ENCODE results near the gene HOXA3. TPM values are rescaled to one million over a fixed set of nuclear protein-coding genes. Genes with fewer than 3 reads are reported as not detected.
A peak's percentile ranks its signal among the peaks of the same experiment; 100 is the strongest.

The HOXA3 gene
- total RNA-seq, 8 experiments from 2014 or later, result 1.4 to 38.6 (median 18.7) TPM

GRCh38 chr7:27165089-27165995 is 13.0 kb upstream of the HOXA3 start, which contains the start of gene HOXA9:
Gene HOXA9 (minus strand): TSS chr7:27165537. CDS start chr7:27165457, 80 bp downstream.
- H3K4me3 ChIP-seq, result peak within 1 kb of the TSS; percentile 23 to 35 (median 31)

DNA sequence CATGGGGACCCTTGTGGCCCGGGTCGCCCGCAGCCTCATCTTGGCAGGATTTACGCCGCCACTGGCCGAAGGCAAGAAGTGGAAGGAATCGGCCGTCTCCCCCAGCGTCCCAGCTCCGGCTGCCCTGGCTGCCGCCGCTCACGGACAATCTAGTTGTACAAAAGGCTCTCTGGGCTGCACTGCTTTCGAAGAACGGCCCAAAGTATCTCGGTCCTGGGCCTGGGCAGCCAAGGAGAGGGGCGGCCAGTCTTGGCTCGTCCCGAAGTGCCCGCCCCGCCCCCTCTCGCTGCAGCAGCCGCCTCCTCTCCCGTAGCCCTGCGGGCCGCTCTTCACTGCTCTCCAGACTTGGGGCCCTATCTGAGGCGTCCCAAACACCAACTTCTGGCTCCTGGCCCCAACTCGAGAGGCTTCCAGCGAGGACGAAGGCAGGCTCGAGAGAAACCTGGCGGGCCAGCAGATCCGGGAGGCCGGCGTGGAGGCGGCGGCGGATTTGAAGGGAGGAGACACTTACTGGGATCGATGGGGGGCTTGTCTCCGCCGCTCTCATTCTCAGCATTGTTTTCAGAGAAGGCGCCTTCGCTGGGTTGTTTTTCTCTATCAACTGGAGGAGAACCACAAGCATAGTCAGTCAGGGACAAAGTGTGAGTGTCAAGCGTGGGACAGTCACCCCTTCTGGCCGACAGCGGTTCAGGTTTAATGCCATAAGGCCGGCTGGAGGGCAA is 12.1 kb upstream of the HOXA3 start:
- WGBS, 10 experiments, result 0 to 19% (median 3%) methylated on average over 1 to 19 of the region's 47 CpGs; no CpG with 5 or more reads in 4 of the 10 experiments
- peak in 7 of 8 experiments; percentile 3 to 26 (median 9) for ATAC-seq (replicated peaks in 6 of 8)
- in situ Hi-C loops (cut with MboI; ENCODE audit: low pct_unique_long_range_greater_than_20kb in 2 of 9, low sequenced_read_pairs in 9 of 9, unreplicated experiment in 9 of 9), result loop anchor here in 5 of 9 experiments (25.0 kb wide), 3 partner anchors 777 to 1302 kb away; no protein-coding TSS in a partner anchor
- peak overlapping the region in 4 of 5 donors; percentile 14 to 35 (median 28) for H3K4me3 ChIP-seq
- H3K4me1 ChIP-seq (replicated peaks in 1 of 2), result peaks cover 10 to 13% of the 10 kb centered on the region in 2 donors
- H3K27ac ChIP-seq, result no peak overlapping the region

More at GRCh38 chr7:27165089-27165995, 13.0 kb upstream of the HOXA3 start, which contains the start of gene HOXA9:
- in situ Hi-C loops (cut with MboI; ENCODE audit: low pct_unique_long_range_greater_than_20kb in 2 of 9, low sequenced_read_pairs in 9 of 9, unreplicated experiment in 9 of 9), result loop anchor here in 5 of 9 experiments (25.0 kb wide), 3 partner anchors 778 to 1303 kb away; no protein-coding TSS in a partner anchor
- Histone ChIP-seq H3K27ac (no peak within 1 kb of the TSS), H3K4me1 (replicated peaks in 1 of 2) (peaks cover 7 to 18% of the 10 kb centered on the region in 2 donors)
- peak in 4 of 8 experiments; percentile 1 to 20 (median 14) for ATAC-seq (replicated peaks in 6 of 8)
- 0 to 65% (median 7%) methylated on average over 4 to 24 of the region's 82 CpGs; no CpG with 5 or more reads in 1 of the 10 experiments for WGBS, 10 experiments

- peaks cover 10 to 12% of the 10 kb centered on the region in 2 donors for H3K4me1 ChIP-seq (replicated peaks in 1 of 2)
- in situ Hi-C loops (cut with MboI; ENCODE audit: low pct_unique_long_range_greater_than_20kb in 2 of 9, low sequenced_read_pairs in 9 of 9, unreplicated experiment in 9 of 9), result loop anchor here in 5 of 9 experiments (25.0 kb wide), 3 partner anchors 777 to 1302 kb away; no protein-coding TSS in a partner anchor
- peak overlapping the region in 3 of 5 donors; percentile 23 to 32 (median 27) for H3K4me3 ChIP-seq
- H3K27ac ChIP-seq, result no peak overlapping the region
- ATAC-seq (replicated peaks in 6 of 8), result no peak
- 0 to 58% (median 12%) methylated on average over 1 to 5 of the region's 12 CpGs; no CpG with 5 or more reads in 5 of the 10 experiments for WGBS, 10 experiments
Observed at GRCh38 chr7:27164045-27164366, 11.6 kb upstream of the HOXA3 start.

- no peak overlapping the region for H3K27ac ChIP-seq
- no peak overlapping the region for H3K4me3 ChIP-seq
- 0 to 74% (median 20%) methylated on average over 1 to 8 of the region's 24 CpGs; no CpG with 5 or more reads in 2 of the 10 experiments for WGBS, 10 experiments
- in situ Hi-C loops (cut with MboI; ENCODE audit: low pct_unique_long_range_greater_than_20kb in 2 of 9, low sequenced_read_pairs in 9 of 9, unreplicated experiment in 9 of 9), result loop anchor here in 5 of 9 experiments (25.0 kb wide), 3 partner anchors 776 to 1301 kb away; no protein-coding TSS in a partner anchor
- ATAC-seq (replicated peaks in 6 of 8), result no peak
- H3K4me1 ChIP-seq (replicated peaks in 1 of 2), result peaks cover 10 to 12% of the 10 kb centered on the region in 2 donors
Observed at GRCh38 chr7:27163288-27164044, 11.1 kb upstream of the HOXA3 start.

DNA sequence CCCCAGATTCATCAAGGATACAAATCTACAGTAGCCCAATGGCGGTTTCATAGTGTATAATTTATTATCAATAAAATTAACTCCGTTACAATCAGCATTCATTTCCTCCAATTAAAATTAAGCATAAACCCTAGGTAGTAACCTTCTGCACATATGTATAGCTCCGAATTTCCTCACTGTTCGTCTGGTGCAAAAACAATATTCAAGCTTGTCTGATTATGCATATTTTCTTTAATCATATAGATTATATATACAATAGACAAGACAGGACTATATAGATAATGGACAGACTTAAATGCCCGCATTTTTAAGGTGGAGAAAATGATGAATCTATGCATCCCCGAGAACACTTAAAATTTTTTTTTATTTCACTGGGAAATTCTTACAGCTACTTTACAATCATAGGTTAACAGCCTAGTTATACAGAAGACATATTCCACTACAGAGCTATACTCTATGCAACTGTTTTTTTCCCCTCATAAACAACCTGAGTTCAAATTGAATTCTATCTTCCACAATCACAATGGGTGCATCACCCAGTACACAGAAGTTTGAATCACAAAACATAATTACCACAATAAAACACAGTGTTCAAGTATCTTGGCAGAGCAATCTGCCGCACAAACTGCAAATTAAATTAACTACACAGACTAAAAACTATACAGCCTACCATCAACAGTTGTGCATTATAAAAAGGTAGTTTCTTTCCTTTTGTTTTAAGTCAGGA is 10.3 kb upstream of the HOXA3 start:
- no peak overlapping the region for H3K27ac ChIP-seq
- 0 to 90% (median 66%) methylated on average over 1 to 7 of the region's 7 CpGs for WGBS, 10 experiments
- H3K4me3 ChIP-seq, result no peak overlapping the region
- peaks cover 10 to 12% of the 10 kb centered on the region in 2 donors for H3K4me1 ChIP-seq (replicated peaks in 1 of 2)
- in situ Hi-C loops (cut with MboI; ENCODE audit: low pct_unique_long_range_greater_than_20kb in 2 of 9, low sequenced_read_pairs in 9 of 9, unreplicated experiment in 9 of 9), result loop anchor here in 5 of 9 experiments (25.0 kb wide), 3 partner anchors 775 to 1300 kb away; no protein-coding TSS in a partner anchor
- no peak for ATAC-seq (replicated peaks in 6 of 8)

DNA sequence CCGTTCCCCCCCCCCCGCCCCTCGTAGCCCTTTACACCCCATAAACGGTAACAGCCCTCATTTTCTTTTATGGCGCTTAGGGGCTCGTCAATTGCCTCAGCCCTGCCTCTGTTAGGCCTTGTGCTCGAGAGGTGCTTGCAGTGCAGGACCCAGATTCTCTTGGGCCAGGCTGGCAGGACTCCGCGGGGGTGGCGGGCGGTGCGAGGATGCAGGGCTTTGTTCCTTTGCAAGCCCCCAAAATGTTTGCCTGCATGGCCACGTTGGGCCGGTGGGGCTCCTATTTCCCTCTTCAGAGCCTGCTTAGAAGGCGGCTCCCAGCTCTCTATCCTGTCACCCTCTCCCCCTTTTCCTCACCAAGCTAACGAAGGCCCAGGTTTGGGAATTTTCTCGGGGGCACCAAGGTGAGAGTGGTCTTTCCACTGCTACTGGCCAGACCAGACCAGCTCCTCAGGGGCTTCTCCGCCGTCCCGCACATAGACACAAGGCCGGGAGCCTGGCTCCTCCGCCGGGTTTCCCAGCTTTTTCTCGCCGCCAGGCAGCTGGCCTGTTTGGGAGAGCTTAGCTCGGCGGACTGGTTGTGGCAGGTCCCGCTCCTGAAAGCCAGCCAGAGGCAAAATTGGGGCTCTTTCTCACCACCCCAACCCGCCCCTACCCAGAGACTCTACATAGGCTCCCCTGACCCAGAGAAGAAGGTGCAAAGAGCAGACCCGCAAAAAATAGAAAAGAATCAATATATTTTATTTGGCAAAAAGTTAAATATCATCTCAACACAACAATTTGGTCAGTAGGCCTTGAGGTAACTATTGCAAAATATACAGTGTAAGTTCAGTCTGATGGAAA is 9.6 kb upstream of the HOXA3 start:
- in situ Hi-C loops (cut with MboI; ENCODE audit: low pct_unique_long_range_greater_than_20kb in 2 of 9, low sequenced_read_pairs in 9 of 9, unreplicated experiment in 9 of 9), result loop anchor here in 5 of 9 experiments (25.0 kb wide), 3 partner anchors 775 to 1300 kb away; no protein-coding TSS in a partner anchor
- Histone ChIP-seq H3K27ac (no peak overlapping the region), H3K4me1 (replicated peaks in 1 of 2) (peaks cover 10 to 12% of the 10 kb centered on the region in 2 donors), H3K4me3 (no peak overlapping the region)
- WGBS, 10 experiments, result 0 to 95% (median 46%) methylated on average over 1 to 10 of the region's 30 CpGs; no CpG with 5 or more reads in 3 of the 10 experiments
- ATAC-seq (replicated peaks in 6 of 8), result peak in 1 of 8 experiments; percentile 0

DNA sequence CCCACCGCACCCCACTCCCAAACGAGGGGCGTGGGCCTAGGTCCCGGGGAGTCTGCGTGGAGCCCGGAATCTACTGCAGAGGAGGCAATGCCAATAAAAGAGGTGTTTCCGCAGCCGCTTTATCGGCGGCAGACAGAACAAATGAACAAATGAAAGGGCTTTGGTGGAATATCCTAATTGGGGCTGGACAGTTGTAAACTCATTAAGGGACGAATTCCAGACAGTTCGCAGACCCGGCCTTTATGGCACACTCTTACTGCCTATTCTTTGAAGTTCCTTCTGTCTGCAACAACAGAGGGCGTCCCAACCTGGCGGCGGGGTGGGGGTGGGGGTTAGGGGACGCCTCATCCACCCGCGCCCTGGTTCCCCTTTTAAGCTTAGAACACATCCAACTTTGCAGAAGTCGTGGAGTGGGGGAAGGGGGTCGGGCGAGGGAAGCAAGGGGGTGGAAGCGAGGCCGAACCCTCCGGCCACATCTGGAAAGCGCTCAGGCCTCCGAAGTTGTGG is 8.9 kb upstream of the HOXA3 start:
- in situ Hi-C loops (cut with MboI; ENCODE audit: low pct_unique_long_range_greater_than_20kb in 2 of 9, low sequenced_read_pairs in 9 of 9, unreplicated experiment in 9 of 9), result loop anchor here in 5 of 9 experiments (25.0 kb wide), 3 partner anchors 774 to 1299 kb away; no protein-coding TSS in a partner anchor
- no peak overlapping the region for H3K27ac ChIP-seq
- 0 to 3% (median 0%) methylated on average over 2 to 11 of the region's 27 CpGs; no CpG with 5 or more reads in 6 of the 10 experiments for WGBS, 10 experiments

DNA sequence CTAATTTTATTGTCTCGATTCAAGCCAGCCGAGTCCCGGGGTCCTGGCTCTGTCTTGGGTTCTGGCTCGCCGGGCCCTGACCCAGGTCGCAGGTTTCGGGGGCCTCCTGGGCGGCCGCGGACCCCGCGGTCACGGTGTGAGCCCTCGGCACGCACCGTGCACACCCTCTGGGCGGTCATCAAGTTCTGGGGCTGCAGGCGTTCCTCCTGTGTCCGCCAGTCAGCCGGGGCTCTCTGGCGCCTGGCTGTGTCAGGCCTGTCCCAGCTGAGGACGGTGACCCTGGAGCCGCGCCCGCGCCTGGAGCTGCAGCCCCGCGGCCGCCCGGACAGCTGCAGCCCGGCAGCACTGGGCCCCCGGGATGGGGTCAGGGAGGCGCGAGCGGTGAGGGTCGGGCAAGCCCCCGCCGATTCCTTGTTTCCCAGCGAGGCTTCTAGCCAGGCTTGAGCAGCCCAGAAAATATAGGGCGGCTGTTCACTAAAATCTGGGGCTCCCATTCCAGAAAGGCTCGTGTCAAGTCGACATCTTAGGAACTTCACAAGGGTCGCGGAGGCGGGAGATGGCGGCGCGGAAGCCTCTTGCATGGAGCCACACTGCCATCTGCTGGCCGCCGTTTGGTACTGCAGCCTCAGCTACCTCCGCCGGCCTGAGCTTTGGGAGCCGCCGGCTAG is 8.3 kb upstream of the HOXA3 start:
- H3K4me1 ChIP-seq (replicated peaks in 1 of 2), result peaks cover 7% of the 10 kb centered on the region in 2 donors
- in situ Hi-C loops (cut with MboI; ENCODE audit: low pct_unique_long_range_greater_than_20kb in 2 of 9, low sequenced_read_pairs in 9 of 9, unreplicated experiment in 9 of 9), result loop anchor here in 5 of 9 experiments (25.0 kb wide), 3 partner anchors 773 to 1298 kb away; no protein-coding TSS in a partner anchor
- 0 to 9% (median 5%) methylated on average over 3 to 20 of the region's 54 CpGs; no CpG with 5 or more reads in 6 of the 10 experiments for WGBS, 10 experiments
- peak overlapping the region; percentile 34 to 55 (median 41) for H3K4me3 ChIP-seq
- ATAC-seq (replicated peaks in 6 of 8), result peak; percentile 18 to 77 (median 64)
- H3K27ac ChIP-seq, result no peak overlapping the region

More for the DNA sequence above, 8.9 kb upstream of the HOXA3 start:
- Histone ChIP-seq H3K4me1 (replicated peaks in 1 of 2) (peaks cover 8 to 10% of the 10 kb centered on the region in 2 donors), H3K4me3 (peak overlapping the region; percentile 34 to 55 (median 41))
- peak in 1 of 8 experiments; percentile 16 for ATAC-seq (replicated peaks in 6 of 8)

DNA sequence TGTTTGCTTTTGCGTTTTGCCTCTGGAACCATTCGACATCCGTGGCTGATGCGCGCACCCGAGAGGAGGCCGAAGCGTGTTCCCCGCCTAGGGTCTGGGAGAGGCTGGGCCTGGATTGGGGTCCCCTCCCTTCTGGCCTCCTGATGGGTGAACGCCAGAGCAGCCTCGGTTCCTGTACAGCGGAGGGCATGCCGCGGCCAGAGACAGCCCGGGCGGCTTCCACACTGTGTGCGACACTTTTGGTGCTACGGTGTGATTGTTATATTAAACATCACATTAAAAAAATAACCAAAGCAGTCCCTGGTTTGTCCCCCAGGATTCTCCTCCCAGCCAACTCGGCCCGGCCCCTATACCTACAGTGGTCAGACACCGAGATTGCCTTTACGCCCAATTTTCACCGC is 7.8 kb upstream of the HOXA3 start:
- WGBS, 10 experiments, result 41 to 100% (median 81%) methylated on average over 2 to 12 of the region's 23 CpGs; no CpG with 5 or more reads in 5 of the 10 experiments
- H3K4me1 ChIP-seq (replicated peaks in 1 of 2), result peaks cover 5 to 8% of the 10 kb centered on the region in 2 donors
- no peak for ATAC-seq (replicated peaks in 6 of 8)
- in situ Hi-C loops (cut with MboI; ENCODE audit: low pct_unique_long_range_greater_than_20kb in 2 of 9, low sequenced_read_pairs in 9 of 9, unreplicated experiment in 9 of 9), result loop anchor here in 5 of 9 experiments (25.0 kb wide), 3 partner anchors 773 to 1298 kb away; no protein-coding TSS in a partner anchor
- no peak overlapping the region for H3K27ac ChIP-seq
- peak overlapping the region in 4 of 5 donors; percentile 34 to 55 (median 42) for H3K4me3 ChIP-seq

All from motor neuron (in vitro differentiated cells).